ENCODE results near the gene GPC3.

GRCh38 chrX:133980832-133981588, 4.4 kb downstream of the GPC3 start:
- TF ChIP-seq REST (IDR thresholded peaks at IDR 0.05; ENCODE audit: low read depth) (no peak), MAX (IDR thresholded peaks at IDR 0.05) (no peak), USF1 (IDR thresholded peaks at IDR 0.05) (no peak)

All from Ishikawa (cell line).